Activated CD4-positive, alpha-beta T cell treated with anti-CD3 and anti-CD28 coated beads, Interleukin-2, Interleukin-4, amounts not matched to agents 100 ng/mL and 50 ng/mL, durations not matched to agents 16 hours and 8 hours (primary cell): ENCODE results near the gene ASTL.

Source experiments
- DNase-seq: peaks from one replicate; pipeline ENCODE4 v3.0.0-alpha.2; 2020; ENCODE audit warnings: low spot score

The ASTL gene

GRCh38 chr2:96083064-96083939, 55.0 kb downstream of the ASTL start:
- no peak for DNase-seq

- no peak for DNase-seq
Observed at GRCh38 chr2:96082211-96083063, 55.9 kb downstream of the ASTL start.

- DNase-seq = no peak
Observed at GRCh38 chr2:96081042-96081441, 57.3 kb downstream of the ASTL start.

GRCh38 chr2:96075199-96075771, 63.0 kb downstream of the ASTL start:
- DNase-seq = no peak

- DNase-seq = no peak
Observed at GRCh38 chr2:96074156-96074555, 64.1 kb downstream of the ASTL start.

- DNase-seq = no peak
Observed at GRCh38 chr2:96073170-96073775, 65.0 kb downstream of the ASTL start.
